ENCODE data around the gene WRAP73. TPM values are rescaled to one million over a fixed set of nuclear protein-coding genes. Genes with fewer than 3 reads are reported as not detected.

The WRAP73 gene
- total RNA-seq, 1 donor from 2014 or later, result 20.4 TPM

DNA sequence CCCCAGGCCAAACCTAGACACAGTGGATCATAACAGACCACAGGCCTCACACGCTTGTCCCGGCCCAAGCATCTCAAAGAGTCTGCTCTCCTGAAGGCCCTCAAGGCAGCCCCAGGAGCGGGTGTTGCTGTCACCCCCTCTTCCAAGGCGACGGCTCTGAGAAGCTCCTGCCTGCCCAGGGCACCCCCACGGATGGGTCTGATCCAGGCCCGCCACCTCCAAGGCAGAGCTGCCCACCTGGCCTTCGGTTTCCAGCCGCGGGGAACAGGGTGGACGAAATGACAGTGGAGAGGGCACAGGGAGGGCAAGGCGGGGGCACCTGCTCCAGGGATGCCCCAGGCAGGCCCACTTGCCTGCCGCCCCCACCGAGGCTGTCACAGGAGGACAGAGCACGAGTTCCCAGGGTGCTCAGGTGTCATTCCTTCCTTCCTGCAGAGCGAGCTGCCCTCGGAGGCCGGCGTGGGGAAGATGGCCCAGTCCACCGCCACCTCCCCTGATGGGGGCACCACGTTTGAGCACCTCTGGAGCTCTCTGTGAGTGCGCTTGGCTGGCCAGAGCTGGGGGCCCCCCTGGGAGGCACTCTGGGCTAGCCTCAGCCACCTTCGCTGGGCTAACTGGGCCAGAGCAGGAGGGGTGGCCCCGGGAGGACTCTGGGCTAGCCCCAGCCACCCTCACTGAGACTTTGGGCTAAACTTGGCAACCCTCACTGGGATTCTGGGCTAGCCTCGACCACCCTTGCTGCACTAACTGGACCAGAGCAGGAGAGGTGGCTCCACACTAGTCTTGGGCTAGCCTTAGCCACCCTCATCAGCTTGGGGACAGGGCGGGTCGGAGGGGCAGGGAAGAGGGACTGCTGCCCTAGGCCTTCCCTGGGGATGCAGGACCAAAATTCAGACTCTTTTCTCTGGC is 32.2 kb upstream of the WRAP73 start:
- DNase-seq, result no peak

DNA sequence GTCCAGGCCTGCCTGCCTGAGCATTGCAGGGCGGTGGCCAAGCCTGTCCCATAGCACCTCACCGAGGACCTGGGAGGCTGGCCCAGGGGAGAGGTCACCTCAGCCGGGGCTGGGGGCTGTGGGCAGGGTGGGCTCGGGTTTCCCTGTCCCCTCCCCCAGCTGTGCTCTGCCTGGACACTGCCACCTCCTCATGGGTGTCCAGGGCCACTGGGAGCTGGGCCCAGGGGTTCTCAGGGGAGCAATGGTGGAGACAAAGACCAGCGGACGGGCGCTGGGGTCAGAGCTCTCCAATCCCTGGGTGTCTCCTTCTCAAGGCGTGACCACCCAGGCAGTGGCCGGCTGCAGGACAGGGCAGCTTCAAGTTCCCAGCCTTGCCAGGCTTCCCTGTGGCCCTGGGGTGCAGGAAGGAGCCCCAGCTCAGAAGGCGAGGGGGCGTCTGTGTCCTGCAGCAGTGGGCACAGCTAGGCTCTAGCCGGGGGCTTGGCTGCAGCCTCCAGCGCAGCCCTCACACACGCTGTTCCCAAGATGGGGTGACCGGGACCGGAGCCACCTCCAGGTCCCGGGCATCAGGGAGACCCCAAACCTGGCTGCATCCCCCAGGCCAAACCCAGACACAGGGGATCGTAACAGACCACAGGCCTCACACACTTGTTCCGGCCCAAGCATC is 31.5 kb upstream of the WRAP73 start:
- DNase-seq, result no peak

DNA sequence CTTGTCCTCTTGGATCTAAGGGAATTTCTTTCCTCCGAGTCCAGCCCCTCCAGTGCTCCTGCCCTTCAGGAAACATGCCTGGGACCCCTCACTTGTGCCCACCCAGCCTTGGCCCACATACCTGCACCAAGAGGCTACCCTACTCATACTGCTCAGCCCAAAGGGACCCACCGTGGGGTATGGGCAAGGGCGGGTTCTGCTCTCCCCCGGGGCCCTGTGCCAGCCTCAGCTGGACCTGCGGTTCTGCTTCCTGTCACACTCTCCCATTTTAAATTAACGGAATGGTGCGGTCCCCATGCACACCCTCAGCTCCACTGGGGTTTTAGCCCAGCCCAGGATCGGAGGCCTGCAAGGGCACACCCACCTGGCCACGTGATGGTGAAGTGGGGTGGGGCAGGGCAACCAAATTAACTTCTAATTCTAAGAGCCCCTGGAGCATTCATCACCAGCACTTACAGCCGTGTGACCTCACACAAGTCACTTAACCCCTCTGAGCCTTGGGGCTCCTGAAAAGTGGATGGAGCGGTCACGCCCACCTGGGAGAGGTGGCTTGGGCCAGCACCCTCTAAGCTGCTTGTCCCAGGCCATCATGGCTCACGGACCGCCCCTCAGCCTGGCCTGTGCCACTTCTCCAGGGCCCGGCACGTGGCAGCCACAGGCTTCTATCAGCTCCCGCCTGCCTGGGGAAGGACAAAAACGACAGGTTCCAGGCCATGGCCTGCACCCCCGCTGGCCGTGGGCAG is 30.8 kb upstream of the WRAP73 start:
- DNase-seq, result no peak

DNA sequence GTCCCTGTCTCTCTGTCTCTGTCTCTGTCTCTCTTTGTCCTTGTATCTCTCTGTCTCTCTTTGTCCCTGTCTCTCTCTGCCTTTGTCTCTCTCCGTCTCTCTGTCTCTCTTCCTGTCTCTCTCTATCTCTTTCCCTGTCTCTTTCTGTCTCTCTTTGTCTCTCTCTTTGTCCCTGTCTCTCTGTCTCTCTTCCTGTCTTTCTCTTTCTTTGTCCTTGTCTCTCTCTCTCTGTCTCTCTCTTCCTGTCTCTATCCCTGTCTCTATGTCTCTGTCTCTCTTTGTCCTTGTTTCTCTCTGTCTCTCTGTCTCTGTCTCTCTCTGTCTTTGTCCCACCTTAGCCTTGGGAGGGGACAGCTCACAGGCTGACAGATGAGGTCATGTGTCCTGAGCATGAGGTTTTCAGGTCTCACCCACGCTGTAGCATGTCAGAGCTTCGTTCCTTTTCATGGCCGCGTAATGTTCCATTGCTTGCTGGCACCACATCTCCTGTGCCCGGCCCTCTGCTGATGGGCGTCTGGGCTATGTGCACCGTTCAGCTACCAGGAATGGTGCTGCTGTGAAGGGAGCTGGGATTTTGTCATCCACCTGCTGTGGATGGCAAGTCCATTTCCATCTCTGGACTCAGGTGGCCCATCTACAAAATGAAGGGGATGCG is 30.0 kb upstream of the WRAP73 start:
- DNase-seq, result no peak

DNA sequence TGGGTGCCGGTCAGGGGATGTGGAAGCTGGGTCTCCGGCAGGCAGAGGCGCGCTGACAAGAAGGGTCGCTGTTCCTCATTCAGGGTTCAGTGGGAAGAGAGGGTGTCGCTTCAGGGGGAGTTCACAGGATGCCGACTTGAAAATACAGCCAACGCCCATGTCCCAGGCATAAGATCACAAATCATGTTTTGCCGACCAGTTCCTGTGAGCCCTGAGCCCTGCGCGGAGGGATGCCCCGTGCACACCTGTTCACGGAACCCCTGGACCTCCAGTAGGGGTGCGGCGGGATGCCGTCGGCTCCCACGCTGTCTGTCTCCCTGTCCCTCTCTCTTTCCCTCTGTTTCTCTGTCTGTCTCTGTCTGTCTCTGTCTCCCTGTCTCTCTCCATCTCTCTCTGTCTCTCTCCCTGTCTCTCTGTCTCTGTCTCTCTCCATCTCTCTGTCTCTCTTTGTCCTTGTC is 29.2 kb upstream of the WRAP73 start:
- DNase-seq, result no peak

DNA sequence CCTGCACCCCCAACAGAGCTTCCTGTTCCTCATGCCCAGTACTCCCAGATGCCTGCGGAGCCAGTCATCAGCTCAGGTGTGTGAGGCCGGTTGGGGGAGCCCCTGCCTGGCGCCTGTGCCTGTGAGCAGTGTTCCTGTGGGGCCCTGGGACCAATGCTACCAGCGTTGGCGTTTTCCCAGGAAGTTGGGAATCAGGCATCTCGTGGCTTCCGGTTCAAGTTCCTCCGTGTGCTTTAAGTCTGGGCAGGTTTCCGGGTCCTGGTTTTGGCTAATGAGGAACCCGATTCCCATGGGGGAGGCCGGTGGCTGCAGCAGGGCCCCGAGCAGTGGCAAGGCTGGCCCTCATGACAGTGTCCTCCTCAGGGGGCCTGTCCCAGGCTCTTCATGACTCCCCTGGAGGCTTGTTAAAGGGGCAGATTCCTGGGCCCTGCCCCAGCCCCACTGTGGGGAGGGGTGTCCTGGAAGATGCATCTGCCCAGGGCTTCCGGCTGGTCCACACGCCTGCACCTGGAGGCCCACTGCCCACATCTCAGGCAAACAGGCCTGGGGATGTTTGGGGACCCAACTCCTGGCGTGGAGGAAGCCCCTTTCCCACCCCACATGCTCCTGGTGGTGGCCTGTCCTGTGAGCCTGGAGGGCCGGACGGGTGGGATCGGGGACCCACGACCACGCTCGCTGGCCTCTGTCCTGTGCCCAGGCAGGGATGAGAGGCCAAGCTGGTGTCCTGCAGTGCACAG is 28.6 kb upstream of the WRAP73 start:
- peak; percentile 30 for DNase-seq

DNA sequence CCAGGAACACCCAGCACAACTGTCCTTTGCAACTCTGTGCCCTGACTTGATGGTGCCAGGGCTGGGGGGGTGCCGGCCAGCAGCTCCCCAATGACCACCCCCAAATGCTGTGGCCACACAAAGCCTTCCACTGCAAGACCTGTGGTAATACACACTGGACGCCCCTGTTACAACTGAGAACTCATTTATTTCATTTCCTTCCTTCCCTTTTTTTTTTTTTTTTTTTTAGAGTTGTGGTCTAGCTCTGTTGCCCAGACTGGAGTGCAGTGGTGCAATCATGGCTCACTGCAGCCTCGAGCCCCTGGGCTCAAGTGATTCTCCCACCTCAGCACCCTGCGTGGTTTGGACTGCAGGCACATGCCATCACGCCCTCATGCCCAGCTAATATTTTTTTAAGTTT is 27.6 kb upstream of the WRAP73 start:
- DNase-seq, result no peak

DNA sequence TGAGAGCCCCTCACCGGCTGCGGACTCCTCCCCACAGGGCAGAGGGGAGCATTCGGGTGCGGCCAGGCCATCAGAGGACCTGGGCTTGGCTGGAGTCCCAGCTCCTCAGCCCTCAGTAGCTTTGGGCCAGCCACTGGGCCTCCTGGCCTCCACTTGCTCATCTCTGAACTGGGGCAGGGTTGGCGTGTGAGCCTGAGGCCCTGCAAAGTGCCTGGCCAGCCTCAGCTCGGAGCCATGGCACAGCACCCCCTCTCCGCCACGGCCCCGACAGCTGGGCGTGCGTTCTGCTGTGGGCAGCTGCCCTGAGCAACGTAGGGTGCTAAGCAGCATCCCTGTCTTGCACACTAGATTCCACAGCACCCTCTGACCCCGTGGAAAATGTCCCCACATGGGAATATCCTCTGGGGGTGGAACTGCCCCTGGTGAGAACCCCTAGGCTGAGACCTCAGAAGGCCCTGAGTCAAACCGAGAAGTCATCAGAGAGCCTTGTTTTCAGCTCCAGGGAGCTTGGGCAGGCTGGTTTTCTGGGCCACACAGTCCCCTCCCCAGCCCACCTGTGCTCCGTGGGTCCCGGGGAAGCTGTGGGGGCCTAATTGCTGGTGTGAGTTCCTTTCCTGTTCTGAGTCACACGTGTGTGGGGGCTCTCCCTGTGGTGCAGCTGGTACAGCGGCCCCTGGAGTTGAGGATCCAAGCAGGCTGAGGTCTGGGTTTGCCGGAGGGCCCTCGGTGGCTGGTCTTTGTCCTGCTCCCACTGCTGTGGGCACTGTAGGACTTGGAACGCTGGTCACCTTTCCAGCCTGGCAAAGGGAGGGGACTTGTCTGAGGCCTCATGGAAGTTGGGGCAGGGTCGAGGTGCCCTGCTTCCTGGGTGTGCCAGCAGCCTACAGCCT is 26.9 kb upstream of the WRAP73 start:
- DNase-seq, result no peak

DNA sequence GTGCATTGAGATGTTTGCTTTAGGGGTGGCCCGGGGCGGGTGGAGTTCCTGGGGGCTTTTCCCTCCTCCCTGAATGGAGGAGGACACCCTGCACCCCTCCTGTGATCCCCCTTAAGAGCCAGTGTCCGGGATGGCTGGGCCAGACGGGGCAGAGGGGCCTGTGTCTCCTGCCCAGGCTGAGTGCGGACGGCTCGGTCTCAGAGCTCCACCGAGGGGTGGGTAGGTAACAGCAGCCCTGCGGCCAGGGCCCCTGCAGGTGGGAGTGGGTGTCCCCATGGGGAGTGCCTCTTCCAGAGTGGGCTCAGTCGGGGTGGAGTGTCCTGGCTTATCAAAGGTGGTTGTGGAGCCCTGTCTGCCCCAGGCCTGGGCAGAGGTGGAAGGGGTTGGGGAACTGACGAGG is 25.5 kb upstream of the WRAP73 start:
- DNase-seq, result no peak

DNA sequence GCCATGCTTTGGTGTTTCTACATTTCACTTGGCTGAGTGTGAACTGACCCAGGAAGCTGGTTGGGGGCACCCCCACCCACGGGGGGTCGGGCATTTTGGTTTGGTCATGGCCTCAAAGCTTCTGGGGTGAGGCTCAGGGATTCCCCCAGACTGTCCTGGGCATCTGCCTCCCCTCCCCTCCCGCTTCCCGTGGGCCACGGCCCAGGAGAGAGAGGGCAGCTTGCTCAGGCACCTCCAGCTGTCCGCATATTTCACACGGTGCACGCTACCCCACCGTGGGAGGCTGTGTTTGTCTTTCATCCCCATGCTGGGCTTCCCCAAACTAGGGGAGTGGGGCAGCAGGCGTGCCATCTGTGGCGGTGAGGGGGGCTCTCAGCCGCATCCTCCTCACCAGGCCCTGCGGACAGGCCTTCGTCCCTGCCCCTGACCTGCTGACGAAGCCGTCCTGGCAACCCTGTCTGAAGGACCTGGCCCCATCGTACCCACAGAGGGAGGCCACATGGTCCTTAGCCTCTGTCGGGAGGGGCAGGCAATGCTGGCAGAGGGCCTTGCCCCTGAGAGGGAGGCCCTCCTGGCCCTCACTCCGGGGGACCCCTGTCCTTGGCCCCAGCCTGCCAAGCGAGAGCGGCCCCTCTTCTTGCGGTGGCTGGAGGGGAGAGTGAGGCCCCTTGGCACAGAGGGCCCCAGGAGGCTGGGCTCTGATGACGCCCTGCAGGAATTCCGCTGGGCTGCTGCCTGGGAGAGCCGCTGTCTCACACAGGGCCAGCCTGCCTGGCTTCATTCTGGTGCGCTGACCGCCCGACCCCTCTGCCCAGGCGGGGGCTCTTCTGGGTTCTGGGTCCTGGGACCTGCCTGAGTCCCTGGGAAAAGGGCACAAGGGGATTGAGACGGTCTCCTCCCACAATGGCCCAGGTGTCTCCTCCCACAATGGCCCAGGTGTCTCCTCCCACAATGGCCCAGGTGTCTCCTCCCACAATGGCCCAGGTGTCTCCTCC is 24.5 kb upstream of the WRAP73 start:
- DNase-seq, result no peak

DNA sequence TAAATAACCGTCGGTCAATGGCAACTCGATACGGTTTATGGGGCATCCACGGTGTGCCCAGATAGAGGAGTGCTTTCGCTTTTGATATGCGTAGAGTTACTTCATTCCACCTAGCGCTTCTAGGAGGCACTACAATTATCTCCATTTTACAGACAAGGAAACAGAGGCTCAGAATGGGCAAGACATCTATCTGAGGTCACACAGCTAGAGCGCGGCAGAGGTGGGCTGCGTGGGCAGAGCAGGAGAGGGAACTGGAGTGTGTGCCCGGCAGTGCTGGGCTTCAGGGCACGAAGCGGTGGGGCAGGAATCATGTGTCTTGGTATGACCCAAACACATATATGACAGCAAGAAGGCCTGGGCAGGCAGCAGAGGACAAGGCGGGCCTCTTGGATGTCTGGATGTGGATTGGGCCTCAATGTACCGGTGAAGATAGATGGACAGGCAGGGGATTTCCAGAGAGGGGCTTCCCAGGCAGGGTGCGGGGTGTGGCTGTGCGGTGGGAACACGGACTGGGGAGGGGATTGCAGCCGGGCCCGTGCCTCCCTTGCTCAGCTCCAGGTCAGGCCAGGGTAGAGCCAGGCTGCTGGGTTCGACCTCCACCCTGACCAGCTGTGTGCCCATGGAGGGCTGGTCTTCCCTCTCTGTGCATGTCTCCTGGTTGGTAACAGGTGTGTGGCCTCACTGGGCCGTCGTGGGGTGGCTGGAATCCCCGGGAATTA is 23.6 kb upstream of the WRAP73 start:
- DNase-seq, result no peak

DNA sequence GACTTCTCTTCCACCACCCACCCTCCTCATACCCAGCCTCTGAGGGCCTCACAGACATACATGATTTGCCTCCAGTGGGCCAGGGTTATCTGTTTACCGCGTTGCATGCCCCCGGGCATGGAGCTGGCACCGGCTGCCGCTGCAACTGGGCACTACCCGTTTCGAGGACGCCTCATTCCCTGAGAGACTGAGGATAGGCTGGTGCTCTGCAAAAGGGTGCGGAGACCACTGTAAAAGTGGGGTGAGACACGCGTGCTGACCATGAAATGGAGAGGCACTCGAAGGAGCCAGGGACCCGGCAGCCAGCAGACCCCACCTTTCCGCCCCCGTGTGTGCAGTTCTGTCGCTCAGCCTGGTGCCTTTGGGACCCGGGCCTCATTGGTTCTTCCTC is 23.1 kb upstream of the WRAP73 start:
- no peak for DNase-seq

DNA sequence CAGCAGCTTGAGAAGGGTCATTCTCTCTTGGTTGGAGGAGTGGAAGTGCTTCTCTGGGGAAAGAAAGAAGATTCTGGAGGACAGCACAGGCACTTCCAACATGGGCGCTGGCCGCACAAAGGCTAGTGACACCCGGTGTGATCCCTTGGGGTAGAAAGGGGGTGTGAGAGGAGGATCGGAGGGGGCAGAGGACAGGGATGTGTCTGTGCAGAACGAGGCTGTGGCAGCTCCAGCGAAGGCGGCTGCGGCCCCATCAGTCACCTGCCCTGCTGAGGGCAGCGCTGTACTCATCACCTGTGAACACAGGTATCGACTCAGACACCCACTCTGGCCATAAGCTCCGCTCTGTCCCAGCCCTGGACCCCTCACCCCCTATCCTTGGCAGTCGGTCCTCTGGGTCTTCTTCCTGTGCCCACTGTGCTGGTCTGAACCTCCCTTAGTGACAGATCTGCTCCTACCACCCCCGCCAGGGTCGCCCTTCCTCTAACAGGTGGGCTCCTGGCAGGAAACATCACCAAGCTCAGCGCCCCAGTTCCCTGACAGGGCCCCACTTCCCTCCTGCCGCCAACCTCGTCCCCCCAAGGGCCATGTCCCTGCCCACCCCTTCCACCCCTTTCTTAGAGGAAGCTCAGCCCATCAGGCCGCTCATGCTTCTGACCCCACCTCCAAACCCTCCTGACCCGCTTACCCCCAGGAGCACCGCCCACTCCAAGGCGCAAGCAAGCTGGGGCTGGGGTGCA is 22.5 kb upstream of the WRAP73 start:
- DNase-seq, result no peak

DNA sequence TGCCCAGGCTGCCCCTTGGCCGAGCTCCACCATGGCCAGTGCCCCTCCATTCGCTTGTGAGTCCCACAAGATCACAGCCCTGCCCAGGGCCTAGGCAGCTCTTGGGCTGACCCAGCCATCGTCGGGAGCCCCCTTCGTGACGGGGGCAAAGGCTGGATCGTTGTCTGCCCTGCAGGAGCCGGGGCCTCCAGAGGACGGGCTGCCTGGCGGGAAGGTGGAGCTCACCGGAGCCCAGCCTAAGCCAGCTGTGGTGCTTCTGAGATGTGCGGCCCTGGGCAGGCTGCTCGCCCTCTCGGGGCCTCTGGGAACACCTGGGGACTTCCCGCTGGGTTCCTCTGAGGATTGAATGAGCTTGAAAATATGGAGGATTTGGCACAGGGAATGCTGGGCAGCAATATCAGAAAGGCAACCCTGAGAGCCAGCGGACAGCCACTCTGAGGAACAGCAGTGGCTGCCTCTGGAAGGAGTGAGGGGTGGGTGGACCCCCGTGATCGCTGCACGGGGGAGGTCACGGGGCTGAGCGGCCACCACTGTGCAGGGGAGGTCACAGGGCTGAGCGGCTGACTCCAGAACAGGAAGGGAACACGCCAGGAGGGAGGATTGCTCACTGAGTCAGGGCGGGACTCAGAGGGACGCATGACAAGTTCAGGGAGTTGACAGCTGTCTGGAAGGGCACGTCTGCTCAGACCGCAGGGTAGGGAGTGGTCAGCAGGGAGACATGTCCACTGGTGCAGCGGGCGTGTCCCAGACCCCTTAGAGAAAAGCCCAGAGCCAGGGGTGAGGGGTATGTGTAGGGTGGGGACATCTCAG is 21.7 kb upstream of the WRAP73 start:
- DNase-seq, result no peak

DNA sequence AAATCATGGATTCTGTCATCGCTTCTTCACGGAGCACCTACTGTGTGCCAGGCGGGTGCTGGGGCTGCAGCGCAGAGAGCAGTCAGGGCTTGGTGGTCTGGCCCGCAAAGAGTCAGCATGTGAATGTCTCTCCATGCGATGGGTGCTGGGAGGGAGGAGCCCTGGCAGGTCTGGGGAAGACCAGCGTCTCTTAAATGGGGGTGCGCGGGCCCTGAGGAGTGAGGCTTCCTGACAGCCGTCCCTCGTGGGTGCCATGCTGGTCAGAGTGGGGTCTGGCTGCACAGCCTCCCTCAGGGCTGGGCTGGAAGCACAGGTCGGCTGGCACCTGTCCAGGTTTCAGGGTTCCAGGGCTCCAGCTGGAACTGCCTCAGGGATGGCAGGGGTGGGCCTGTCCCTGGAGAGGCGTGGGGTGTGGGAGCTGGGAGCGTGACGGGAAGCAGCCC is 20.9 kb upstream of the WRAP73 start:
- no peak for DNase-seq

DNA sequence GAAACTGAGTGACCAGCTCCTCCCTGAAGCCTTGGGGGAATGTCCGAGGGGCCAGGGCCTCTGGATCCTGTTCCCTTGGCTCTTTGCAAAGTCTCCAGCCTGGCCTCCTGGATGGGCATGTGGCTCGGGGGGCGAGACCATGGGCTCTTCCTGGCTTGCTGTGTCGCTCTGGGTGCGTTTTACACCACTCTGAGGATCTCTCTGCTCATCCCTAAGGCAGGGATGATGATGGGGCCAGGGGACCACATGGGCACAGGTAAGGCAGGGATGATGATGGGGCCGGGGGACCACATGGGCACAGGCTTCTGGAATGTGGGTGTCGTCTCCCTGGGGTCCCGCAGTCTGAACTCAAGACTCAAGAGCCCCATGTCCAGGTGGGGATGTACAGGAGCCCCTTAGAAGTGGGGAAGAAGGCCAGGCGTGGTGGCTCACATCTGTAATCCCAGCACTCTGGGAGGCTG is 20.1 kb upstream of the WRAP73 start:
- no peak for DNase-seq

DNA sequence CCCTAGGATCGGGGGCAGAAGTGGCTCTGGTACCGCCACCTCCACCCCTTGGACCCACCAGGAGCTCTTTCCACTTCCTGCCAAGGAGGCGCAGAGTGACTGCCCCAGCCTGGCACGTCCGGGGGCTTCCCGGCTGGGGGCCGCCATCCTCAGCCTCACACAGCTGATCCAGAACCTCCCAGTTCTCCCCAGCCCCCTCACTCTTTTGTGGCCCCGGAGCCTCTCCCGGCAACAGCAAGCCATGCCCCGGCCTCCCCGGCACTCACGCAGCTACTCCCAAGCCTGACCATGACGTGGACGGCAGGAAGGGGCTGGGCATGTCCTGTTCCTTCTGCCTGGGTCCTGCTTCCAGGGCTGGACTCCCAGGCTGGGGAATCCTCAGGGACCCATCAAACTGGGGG is 19.5 kb upstream of the WRAP73 start:
- peak; percentile 48 for DNase-seq

Data from dermis blood vessel endothelial cell (primary cell).